ENCODE measurements around the gene SMARCA1.
"Not testable (repeated sequence)": the region's sequence is repeated elsewhere in the genome, so short reads cannot be mapped to it uniquely, and the experiment has no call there.

Gene SMARCA1

DNA sequence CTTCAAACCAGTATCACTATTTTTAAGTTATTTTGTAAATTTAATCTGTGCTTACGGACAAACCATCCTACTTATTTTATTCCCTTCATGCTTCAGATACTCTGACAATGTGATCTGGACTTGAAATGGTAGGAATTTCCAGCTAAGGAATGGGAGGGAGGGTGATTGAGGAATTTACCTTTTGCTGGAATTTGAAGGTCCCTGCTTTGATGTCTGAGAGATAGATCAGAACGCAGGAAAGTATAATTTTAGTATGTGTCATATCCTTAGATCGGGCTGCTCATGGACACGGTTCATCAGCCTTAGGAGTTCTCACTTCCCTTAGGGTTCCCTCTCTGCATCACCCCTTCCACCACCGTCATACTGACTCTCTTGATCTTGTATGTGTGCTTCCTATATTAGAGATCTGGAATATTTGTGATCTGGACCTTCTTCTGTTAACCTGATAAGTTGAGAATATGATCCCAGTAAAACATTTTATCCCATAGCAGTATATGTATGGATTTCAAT lies 33.6 kb upstream of the SMARCA1 start:
- Histone ChIP-seq H3K27ac (ENCODE audit: insufficient read depth, low read length, poor library complexity, severe bottlenecking) (no peak overlapping the region), H3K27me3 (replicated peaks; ENCODE audit: control insufficient read depth, insufficient read depth, low read length, poor library complexity, severe bottlenecking) (no peaks in the 10 kb centered on the region), H3K9me3 (ENCODE audit: control insufficient read depth, low read length) (no peaks in the 10 kb centered on the region), H3K4me1 (ENCODE audit: control insufficient read depth, insufficient read depth, low read length, poor library complexity, severe bottlenecking) (no peaks in the 10 kb centered on the region), H3K36me3 (ENCODE audit: control insufficient read depth, insufficient read depth, low read length) (no peaks in the 10 kb centered on the region), H3K4me3 (ENCODE audit: insufficient read depth, low read depth, low read length, poor library complexity, severe bottlenecking) (no peak overlapping the region)
- no peak for DNase-seq

DNA sequence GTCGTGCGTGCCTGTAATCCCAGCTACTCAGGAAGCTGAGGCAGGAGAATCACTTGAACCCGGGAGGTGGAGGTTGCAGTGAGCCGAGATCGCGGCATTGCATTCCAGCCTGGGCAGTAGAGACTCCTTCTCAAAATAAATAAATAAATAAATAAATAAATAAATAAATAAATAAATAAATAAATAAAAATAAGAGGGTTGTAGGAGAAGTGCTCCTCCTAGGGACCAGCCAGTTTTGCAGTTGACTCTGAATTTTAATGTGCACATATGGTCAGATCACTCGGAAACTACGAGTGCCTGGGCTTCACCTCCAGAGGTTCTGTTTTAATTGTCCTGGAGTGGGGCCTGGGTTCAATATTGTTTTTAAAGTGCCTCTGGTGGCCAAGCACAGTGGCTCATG lies 31.5 kb upstream of the SMARCA1 start:
- not testable (repeated sequence) for H3K4me1 ChIP-seq (ENCODE audit: control insufficient read depth, insufficient read depth, low read length, poor library complexity, severe bottlenecking); DNase-seq; H3K9me3 ChIP-seq (ENCODE audit: control insufficient read depth, low read length); H3K4me3 ChIP-seq (ENCODE audit: insufficient read depth, low read depth, low read length, poor library complexity, severe bottlenecking); H3K27me3 ChIP-seq (replicated peaks; ENCODE audit: control insufficient read depth, insufficient read depth, low read length, poor library complexity, severe bottlenecking); H3K36me3 ChIP-seq (ENCODE audit: control insufficient read depth, insufficient read depth, low read length); H3K27ac ChIP-seq (ENCODE audit: insufficient read depth, low read length, poor library complexity, severe bottlenecking)

DNA sequence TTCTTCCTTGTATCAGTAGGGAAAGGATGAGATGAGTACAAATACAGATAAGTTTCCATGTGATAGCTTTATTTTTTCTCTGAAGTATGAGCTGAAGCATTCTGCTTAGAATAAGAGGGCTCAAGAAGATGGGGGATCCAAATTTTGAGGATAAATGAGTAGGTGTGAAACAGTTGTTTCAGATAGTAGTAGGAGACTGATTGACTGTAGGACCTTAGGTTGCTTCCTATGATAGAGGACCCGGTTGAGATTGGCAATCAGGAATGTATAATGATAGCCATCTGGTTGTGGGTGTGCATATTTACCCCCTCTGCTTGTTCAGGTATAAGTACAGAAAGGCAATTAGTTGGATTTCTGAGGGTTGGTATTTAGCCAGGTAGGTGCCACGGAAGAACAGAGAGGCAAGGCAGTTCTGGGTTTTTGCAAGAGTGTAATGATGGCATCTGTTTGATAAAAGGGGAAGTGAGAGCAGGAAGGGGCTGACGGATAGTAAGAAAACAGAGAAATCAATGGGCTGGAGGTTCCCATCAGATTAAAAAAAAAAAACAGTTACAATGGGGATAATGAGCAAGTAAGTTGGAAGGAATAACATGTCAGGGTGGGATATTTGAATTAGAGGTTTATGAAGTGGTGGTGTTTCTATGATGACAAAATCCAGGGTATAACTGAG lies 30.5 kb upstream of the SMARCA1 start:
- no peaks in the 10 kb centered on the region for H3K27me3 ChIP-seq (replicated peaks; ENCODE audit: control insufficient read depth, insufficient read depth, low read length, poor library complexity, severe bottlenecking)

DNA sequence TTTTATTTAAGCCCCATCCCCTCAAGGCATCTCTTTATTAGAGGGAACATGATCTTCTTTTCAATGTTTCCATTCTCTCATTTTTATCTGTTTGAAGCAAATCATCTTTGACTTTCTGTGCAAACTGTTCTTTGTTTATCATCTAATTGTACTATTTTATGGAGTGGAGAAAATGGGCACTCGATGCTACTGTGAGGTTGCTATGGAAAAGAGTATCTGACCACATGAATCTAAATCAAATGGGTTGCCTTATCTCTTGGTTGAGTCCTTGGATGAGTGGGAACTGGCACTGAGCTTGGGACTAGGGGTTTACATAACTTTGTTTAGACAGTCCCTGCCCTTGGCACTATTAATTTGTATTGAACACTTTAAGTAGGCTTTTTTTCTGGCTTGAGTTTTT lies 25.8 kb upstream of the SMARCA1 start:
- Histone ChIP-seq H3K27ac (ENCODE audit: insufficient read depth, low read length, poor library complexity, severe bottlenecking) (no peak overlapping the region), H3K4me1 (ENCODE audit: control insufficient read depth, insufficient read depth, low read length, poor library complexity, severe bottlenecking) (no peaks in the 10 kb centered on the region), H3K27me3 (replicated peaks; ENCODE audit: control insufficient read depth, insufficient read depth, low read length, poor library complexity, severe bottlenecking) (no peaks in the 10 kb centered on the region), H3K4me3 (ENCODE audit: insufficient read depth, low read depth, low read length, poor library complexity, severe bottlenecking) (no peak overlapping the region), H3K9me3 (ENCODE audit: control insufficient read depth, low read length) (no peaks in the 10 kb centered on the region), H3K36me3 (ENCODE audit: control insufficient read depth, insufficient read depth, low read length) (no peaks in the 10 kb centered on the region)
- no peak for DNase-seq

More for the DNA sequence above, 30.5 kb upstream of the SMARCA1 start:
- Histone ChIP-seq H3K9me3 (ENCODE audit: control insufficient read depth, low read length) (no peaks in the 10 kb centered on the region), H3K27ac (ENCODE audit: insufficient read depth, low read length, poor library complexity, severe bottlenecking) (no peak overlapping the region), H3K36me3 (ENCODE audit: control insufficient read depth, insufficient read depth, low read length) (no peaks in the 10 kb centered on the region), H3K4me3 (ENCODE audit: insufficient read depth, low read depth, low read length, poor library complexity, severe bottlenecking) (no peak overlapping the region), H3K4me1 (ENCODE audit: control insufficient read depth, insufficient read depth, low read length, poor library complexity, severe bottlenecking) (no peaks in the 10 kb centered on the region)
- DNase-seq: no peak

DNA sequence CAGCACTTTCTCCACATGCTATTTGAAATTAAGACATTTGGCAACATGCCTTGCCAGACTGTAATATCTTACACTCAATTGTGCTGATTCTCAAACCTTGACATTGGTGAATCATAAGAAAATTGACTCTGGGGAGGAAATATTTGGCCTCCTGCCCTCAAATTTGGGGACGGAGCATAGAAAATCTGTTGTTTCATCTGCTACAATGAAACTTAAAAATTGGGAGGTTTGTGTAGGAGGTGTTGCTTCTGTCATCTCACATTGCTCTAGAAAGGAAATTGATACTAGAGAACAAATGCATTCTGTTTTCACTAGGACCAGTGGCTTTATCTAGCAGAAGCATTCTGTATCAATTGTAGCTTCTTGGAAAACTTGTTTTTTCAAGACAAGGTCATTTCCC lies 22.1 kb upstream of the SMARCA1 start:
- Histone ChIP-seq H3K4me3 (ENCODE audit: insufficient read depth, low read depth, low read length, poor library complexity, severe bottlenecking) (no peak overlapping the region), H3K9me3 (ENCODE audit: control insufficient read depth, low read length) (no peaks in the 10 kb centered on the region), H3K27me3 (replicated peaks; ENCODE audit: control insufficient read depth, insufficient read depth, low read length, poor library complexity, severe bottlenecking) (no peaks in the 10 kb centered on the region), H3K27ac (ENCODE audit: insufficient read depth, low read length, poor library complexity, severe bottlenecking) (no peak overlapping the region), H3K36me3 (ENCODE audit: control insufficient read depth, insufficient read depth, low read length) (no peaks in the 10 kb centered on the region), H3K4me1 (ENCODE audit: control insufficient read depth, insufficient read depth, low read length, poor library complexity, severe bottlenecking) (no peaks in the 10 kb centered on the region)
- no peak for DNase-seq

DNA sequence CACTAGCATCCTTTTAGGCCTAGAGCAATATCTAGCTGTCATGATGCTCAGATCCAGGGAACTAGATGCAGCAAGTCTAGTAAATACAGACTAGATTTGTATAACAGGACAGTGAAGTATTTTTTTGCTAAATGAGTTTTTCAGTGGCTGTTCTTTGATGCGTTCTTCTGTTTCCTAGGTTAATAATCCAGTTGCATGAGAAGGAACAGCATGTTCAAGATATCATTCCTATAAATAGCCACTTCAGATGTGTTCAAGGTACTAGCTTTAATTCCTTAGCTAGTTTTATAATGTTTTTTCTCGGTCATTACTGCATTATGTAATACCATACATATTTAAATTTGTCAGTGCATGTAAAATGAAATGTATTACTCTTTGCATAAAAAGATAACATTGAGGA lies 21.5 kb upstream of the SMARCA1 start:
- no peak for DNase-seq
- H3K27me3 ChIP-seq (replicated peaks; ENCODE audit: control insufficient read depth, insufficient read depth, low read length, poor library complexity, severe bottlenecking): no peaks in the 10 kb centered on the region
- H3K36me3 ChIP-seq (ENCODE audit: control insufficient read depth, insufficient read depth, low read length): no peaks in the 10 kb centered on the region
- no peaks in the 10 kb centered on the region for H3K9me3 ChIP-seq (ENCODE audit: control insufficient read depth, low read length)
- H3K27ac ChIP-seq (ENCODE audit: insufficient read depth, low read length, poor library complexity, severe bottlenecking): no peak overlapping the region
- H3K4me1 ChIP-seq (ENCODE audit: control insufficient read depth, insufficient read depth, low read length, poor library complexity, severe bottlenecking): no peaks in the 10 kb centered on the region
- no peak overlapping the region for H3K4me3 ChIP-seq (ENCODE audit: insufficient read depth, low read depth, low read length, poor library complexity, severe bottlenecking)

DNA sequence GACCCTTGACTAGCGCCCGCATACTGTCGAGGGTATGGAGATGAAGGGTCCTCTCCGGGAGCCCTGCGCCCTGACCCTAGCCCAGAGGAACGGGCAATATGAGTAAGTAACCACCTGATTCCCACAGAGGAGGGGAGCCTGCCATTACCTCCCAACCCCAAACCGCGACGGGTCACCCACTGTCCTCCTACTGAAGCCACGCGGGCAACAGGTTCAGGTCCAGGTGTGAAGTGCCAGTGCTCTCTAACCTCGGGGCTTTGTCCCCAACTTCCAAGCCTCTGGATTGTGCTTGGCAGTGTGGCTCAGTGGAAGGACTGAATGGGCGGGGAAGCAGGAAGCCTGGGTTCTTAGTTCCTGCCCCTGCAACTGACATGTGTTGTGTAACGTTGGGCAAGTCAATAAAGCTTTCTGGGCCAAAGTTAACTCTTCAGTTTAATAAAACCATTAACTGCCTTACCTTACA lies 17.5 kb upstream of the SMARCA1 start:
- Histone ChIP-seq H3K27ac (ENCODE audit: insufficient read depth, low read length, poor library complexity, severe bottlenecking) (no peak overlapping the region), H3K9me3 (ENCODE audit: control insufficient read depth, low read length) (no peaks in the 10 kb centered on the region), H3K4me1 (ENCODE audit: control insufficient read depth, insufficient read depth, low read length, poor library complexity, severe bottlenecking) (no peaks in the 10 kb centered on the region), H3K36me3 (ENCODE audit: control insufficient read depth, insufficient read depth, low read length) (no peaks in the 10 kb centered on the region), H3K27me3 (replicated peaks; ENCODE audit: control insufficient read depth, insufficient read depth, low read length, poor library complexity, severe bottlenecking) (no peaks in the 10 kb centered on the region), H3K4me3 (ENCODE audit: insufficient read depth, low read depth, low read length, poor library complexity, severe bottlenecking) (peak overlapping the region; percentile 33)
- DNase-seq: no peak

DNA sequence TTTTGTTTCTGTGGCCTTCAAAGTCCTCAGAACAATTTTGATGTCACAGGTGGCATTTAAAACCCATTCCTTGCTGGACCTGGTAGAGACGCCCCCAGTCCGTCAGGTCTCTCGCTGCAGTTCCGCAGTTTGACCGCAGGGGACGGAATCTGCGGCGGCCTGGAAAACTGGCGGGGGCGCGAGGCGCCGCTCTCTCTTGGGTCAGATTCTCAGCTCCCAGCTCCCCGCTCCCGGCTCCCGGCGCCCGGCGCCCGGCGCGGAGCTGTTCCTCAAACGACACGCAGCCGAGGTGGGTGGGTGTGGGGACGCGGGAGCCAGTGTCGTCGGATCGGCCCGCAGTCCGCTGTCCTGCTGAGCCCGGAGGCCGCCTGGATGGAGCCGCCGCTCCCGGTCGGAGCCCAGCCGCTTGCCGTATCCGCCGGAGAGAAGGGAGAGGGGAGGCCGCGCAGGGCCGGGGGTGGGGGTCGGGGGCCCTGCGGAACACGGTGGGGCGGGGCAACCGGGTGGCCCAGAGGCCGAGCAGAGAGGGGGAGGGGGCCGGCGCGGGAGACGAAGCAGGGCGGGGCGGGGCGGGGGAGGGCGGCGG lies 16.9 kb upstream of the SMARCA1 start, which contains the start of gene OCRL:
Gene OCRL, plus strand, starts transcription at position 192 of the 586 bp plus-strand sequence. Its CDS starts 181 bp downstream, at position 373.
- H3K4me3 ChIP-seq (ENCODE audit: insufficient read depth, low read depth, low read length, poor library complexity, severe bottlenecking): peak within 1 kb of the TSS; percentile 57
- H3K27me3 ChIP-seq (replicated peaks; ENCODE audit: control insufficient read depth, insufficient read depth, low read length, poor library complexity, severe bottlenecking): no peaks in the 10 kb centered on the region
- H3K9me3 ChIP-seq (ENCODE audit: control insufficient read depth, low read length): no peaks in the 10 kb centered on the region
- no peaks in the 10 kb centered on the region for H3K36me3 ChIP-seq (ENCODE audit: control insufficient read depth, insufficient read depth, low read length)
- H3K4me1 ChIP-seq (ENCODE audit: control insufficient read depth, insufficient read depth, low read length, poor library complexity, severe bottlenecking): no peaks in the 10 kb centered on the region
- DNase-seq: peak in 1 of 3 donors; percentile 23
- H3K27ac ChIP-seq (ENCODE audit: insufficient read depth, low read length, poor library complexity, severe bottlenecking): no peak within 1 kb of the TSS

DNA sequence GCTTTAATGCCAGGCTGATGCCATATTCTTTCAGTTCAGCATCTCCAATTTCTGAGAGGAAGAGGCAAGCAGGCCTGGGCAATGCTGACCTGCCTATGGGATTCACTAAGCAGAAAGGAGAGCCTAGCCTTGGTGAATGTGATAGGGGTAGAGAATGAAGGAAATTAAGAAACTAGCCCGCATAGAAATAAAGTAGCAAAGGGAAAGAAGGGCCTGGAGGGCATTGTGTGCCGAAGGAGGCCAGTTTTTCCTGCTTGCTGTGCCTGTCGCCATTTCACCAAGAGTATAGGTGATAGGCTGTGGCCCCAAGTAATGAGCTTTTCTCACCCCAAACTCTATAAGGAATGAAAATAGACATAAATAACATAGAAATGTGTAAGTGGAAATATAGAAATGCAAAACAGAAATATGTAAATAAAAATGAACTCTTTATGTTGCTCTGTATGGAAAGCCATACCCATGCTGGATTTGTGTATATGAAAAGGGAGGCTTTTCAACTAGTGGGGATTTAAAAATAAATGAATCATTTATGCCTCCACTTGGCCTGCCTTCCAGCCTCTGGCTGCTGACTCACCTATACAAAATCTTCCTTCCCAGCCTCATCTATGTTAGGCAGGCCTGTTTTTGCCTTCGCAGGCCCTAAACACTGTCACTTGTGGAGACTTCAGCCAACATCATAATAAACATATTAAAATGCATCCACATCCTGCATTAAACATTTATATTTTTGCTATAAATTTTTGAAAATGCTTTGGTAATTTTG lies 11.7 kb upstream of the SMARCA1 start:
- DNase-seq: no peak
- no peaks in the 10 kb centered on the region for H3K36me3 ChIP-seq (ENCODE audit: control insufficient read depth, insufficient read depth, low read length)
- no peaks in the 10 kb centered on the region for H3K4me1 ChIP-seq (ENCODE audit: control insufficient read depth, insufficient read depth, low read length, poor library complexity, severe bottlenecking)
- H3K27me3 ChIP-seq (replicated peaks; ENCODE audit: control insufficient read depth, insufficient read depth, low read length, poor library complexity, severe bottlenecking): no peaks in the 10 kb centered on the region
- H3K27ac ChIP-seq (ENCODE audit: insufficient read depth, low read length, poor library complexity, severe bottlenecking): no peak overlapping the region
- H3K4me3 ChIP-seq (ENCODE audit: insufficient read depth, low read depth, low read length, poor library complexity, severe bottlenecking): no peak overlapping the region
- no peaks in the 10 kb centered on the region for H3K9me3 ChIP-seq (ENCODE audit: control insufficient read depth, low read length)

DNA sequence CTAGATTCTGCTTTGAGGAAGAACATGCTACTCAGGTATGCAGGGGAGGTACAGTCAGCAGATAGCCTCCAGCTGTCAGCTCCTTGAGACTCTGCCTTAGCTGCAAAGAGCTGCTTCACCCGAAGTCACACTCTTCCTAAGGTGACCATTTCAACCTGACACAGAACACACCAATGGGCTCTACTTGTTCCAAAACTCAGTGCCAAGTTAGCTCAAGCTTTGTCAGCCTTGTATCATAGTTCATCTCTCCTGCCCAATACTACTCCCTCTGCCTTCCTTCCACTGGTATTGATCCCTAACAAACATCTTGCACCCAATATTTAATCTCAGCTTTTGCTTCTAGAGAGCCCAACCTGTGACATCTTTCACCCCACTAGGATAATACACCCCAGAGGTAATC lies 7.8 kb upstream of the SMARCA1 start:
- Histone ChIP-seq H3K27ac (ENCODE audit: insufficient read depth, low read length, poor library complexity, severe bottlenecking) (no peak overlapping the region), H3K4me1 (ENCODE audit: control insufficient read depth, insufficient read depth, low read length, poor library complexity, severe bottlenecking) (no peaks in the 10 kb centered on the region), H3K36me3 (ENCODE audit: control insufficient read depth, insufficient read depth, low read length) (no peaks in the 10 kb centered on the region), H3K27me3 (replicated peaks; ENCODE audit: control insufficient read depth, insufficient read depth, low read length, poor library complexity, severe bottlenecking) (no peaks in the 10 kb centered on the region), H3K9me3 (ENCODE audit: control insufficient read depth, low read length) (no peaks in the 10 kb centered on the region), H3K4me3 (ENCODE audit: insufficient read depth, low read depth, low read length, poor library complexity, severe bottlenecking) (no peak overlapping the region)
- DNase-seq: no peak
